WTC11 (cell line): Measurements from ENCODE around the gene MT1M. TPM values are rescaled to one million over a fixed set of nuclear protein-coding genes. Genes with fewer than 3 reads are reported as not detected.

ENCODE experiments used
- ATAC-seq: fragments of 200-7000 bp; cut with Tn5 transposase; 2 replicates; pipeline ENCODE4 v1.10.0; 2021; ENCODE audit warnings: mild to moderate bottlenecking, moderate library complexity
- CTCF ChIA-PET: fragments of 300-600 bp; sonication (Branson Sonifier 250); formaldehyde crosslinking; loops from one replicate; lab custom pipeline; 2021; ENCODE audit warnings: antibody characterized with exemption; lab: Charles Lee
- POLR2A ChIA-PET: fragments of 350-600 bp; sonication (Branson Sonifier 250); formaldehyde crosslinking; loops from one replicate; lab custom pipeline; 2021; ENCODE audit warnings: antibody characterized with exemption; lab: Charles Lee
- DNase-seq: peaks from one replicate; pipeline ENCODE4 v3.0.0; 2021; ENCODE audit warnings: low spot score
- H3K27ac Mint-ChIP-seq: 2 replicates; pipeline ENCODE4 v1.8.0; 2021; ENCODE audit warnings: mixed read lengths
- H3K27me3 Mint-ChIP-seq: 2 replicates; pipeline ENCODE4 v1.8.0; 2021; ENCODE audit warnings: low read depth, mild to moderate bottlenecking, moderate library complexity, mixed read lengths
- H3K36me3 Mint-ChIP-seq: 2 replicates; pipeline ENCODE4 v1.8.0; 2021; ENCODE audit warnings: mixed read lengths
- H3K4me1 Mint-ChIP-seq: 2 replicates; pipeline ENCODE4 v1.8.0; 2022; ENCODE audit warnings: mixed read lengths
- H3K4me3 Mint-ChIP-seq: 2 replicates; pipeline ENCODE4 v1.8.0; 2021; ENCODE audit warnings: mild to moderate bottlenecking, moderate library complexity, mixed read lengths
- H3K9me3 Mint-ChIP-seq: 2 replicates; pipeline ENCODE4 v1.8.0; 2021; ENCODE audit warnings: mixed read lengths
- ARID4B ChIP-seq: sonication (generic); formaldehyde crosslinking; IDR thresholded peaks from 2 replicates; pipeline ENCODE4 v1.8.0; 2023; ENCODE audit warnings: missing genetic modification reagents, mild to moderate bottlenecking, borderline replicate concordance
- ATF2 ChIP-seq: sonication (generic); formaldehyde crosslinking; IDR thresholded peaks from 2 replicates; pipeline ENCODE4 v1.8.1; 2022; ENCODE audit warnings: low read depth, missing genetic modification reagents, borderline replicate concordance
- FOXJ3 ChIP-seq: sonication (generic); formaldehyde crosslinking; IDR thresholded peaks from 2 replicates; pipeline ENCODE4 v1.9.0; 2021; ENCODE audit warnings: missing genetic modification reagents, mild to moderate bottlenecking, borderline replicate concordance
- HMGXB4 ChIP-seq: sonication (generic); formaldehyde crosslinking; IDR thresholded peaks from 2 replicates; pipeline ENCODE4 v1.8.1; 2023; ENCODE audit warnings: mild to moderate bottlenecking, moderate library complexity, missing genetic modification reagents
- PREB ChIP-seq: sonication (generic); formaldehyde crosslinking; IDR thresholded peaks from 2 replicates; pipeline ENCODE4 v1.8.1; 2022; ENCODE audit warnings: mild to moderate bottlenecking, missing genetic modification reagents, moderate library complexity, borderline replicate concordance
- RORB ChIP-seq: fragments of 250-450 bp; sonication (Bioruptor Pico); IDR thresholded peaks from 2 replicates; pipeline ENCODE4 v1.9.0; 2021; ENCODE audit warnings: mild to moderate bottlenecking
- STAT6 ChIP-seq: sonication (generic); formaldehyde crosslinking; conservative IDR thresholded peaks from 2 replicates; pipeline ENCODE4 v1.8.1; 2023; ENCODE audit warnings: mild to moderate bottlenecking, low read depth, missing genetic modification reagents, moderate library complexity
- ZNF512 ChIP-seq: sonication (generic); formaldehyde crosslinking; IDR thresholded peaks from 2 replicates; pipeline ENCODE4 v1.8.1; 2022; ENCODE audit warnings: missing genetic modification reagents, borderline replicate concordance
- ZNF532 ChIP-seq: fragments of 250-450 bp; sonication (Bioruptor Pico); IDR thresholded peaks from 2 replicates; pipeline ENCODE4 v1.9.0; 2021; ENCODE audit warnings: mild to moderate bottlenecking, borderline replicate concordance
- total RNA-seq: library from RNA; stranded (reverse); gene quantifications from 3 replicates; pipeline ENCODE4 v1.2.3, GENCODE V29; 2021

Gene MT1M
- total RNA-seq, 1 experiment from 2014 or later, result 4.7 TPM

- Mint-ChIP-seq H3K27me3 (peaks cover 74% of the 10 kb centered on the region), H3K36me3 (no peaks in the 10 kb centered on the region), H3K4me1 (peaks cover 14% of the 10 kb centered on the region), H3K4me3 (no peak overlapping the region), H3K9me3 (no peaks in the 10 kb centered on the region), H3K27ac (no peak overlapping the region)
- TF ChIP-seq ARID4B (CRISPR knock-in tag) (no peak), PREB (CRISPR knock-in tag) (no peak), ZNF512 (CRISPR knock-in tag) (no peak), RORB (CRISPR knock-in tag) (no peak), ATF2 (CRISPR knock-in tag) (no peak), STAT6 (CRISPR knock-in tag) (no peak), HMGXB4 (CRISPR knock-in tag) (no peak), ZNF532 (CRISPR knock-in tag) (no peak), FOXJ3 (CRISPR knock-in tag) (no peak)
- ChIA-PET CTCF (interaction anchor here (1.0 to 2.2 kb wide), 7 partner anchors 9 to 110 kb away, joined by 3 to 8 read pairs (median 4); no protein-coding TSS in a partner anchor), POLR2A (interaction anchor here (0.7 kb wide), 1 partner anchor 196 kb away, joined by 4 read pairs; no protein-coding TSS in a partner anchor)
- DNase-seq, result no peak
- ATAC-seq, result no peak
Measured at GRCh38 chr16:56591377-56592060, 40.9 kb upstream of the MT1M start.
